Globus pallidus (tissue), 1 donor: ENCODE data around the gene DLG5.
"Not testable (repeated sequence)": the region's sequence is repeated elsewhere in the genome, so short reads cannot be mapped to it uniquely, and the experiment has no call there.

Experiments used
- DNase-seq: peaks from one replicate; pipeline ENCODE4 v3.0.0-alpha.2; 2015; ENCODE audit warnings: low spot score

DLG5 gene

DNA sequence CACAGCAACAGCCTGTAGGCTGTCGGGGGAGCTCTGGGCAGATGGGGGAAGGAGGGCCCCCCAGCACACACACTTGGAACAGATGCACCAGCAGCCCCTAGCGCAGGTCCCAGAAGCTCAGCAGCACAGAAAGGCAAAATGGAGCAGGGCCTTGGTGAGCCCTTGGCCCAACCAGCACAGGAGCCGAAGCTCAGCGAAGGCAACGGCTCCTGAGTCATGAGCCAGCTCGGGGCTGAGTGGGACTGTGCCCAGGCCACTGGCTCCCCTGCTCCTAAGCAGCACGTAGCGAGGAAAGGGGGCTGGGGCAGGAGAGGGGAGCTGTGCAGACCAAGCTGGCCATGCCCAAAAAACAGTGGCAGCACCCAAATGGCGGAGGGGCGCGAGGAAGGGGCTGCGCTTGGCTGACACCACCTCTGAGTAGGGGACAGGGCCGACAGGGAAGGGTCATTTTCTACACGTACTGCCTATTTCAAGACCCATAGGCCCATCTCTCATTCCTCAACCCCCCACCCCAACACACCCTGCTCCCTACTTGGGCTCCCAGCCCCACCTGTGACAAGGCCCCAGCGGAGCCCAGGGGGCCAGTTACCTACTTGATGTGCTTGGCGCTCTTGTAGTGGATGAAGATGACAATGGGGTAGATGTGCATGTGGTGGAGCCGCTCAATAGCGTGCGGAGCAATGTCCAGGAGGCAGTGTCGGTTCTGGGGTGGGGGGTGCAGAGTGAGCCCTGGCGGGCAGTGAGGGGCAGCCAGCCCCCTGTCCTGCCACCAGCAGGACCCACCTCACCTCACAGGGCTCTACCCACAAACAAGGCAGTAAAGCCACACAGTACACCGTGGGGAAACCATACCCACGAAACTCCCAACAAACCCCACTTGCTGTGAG, 132.1 kb downstream of the DLG5 start:
- no peak for DNase-seq

GRCh38 chr10:77793831-77794230, 132.7 kb downstream of the DLG5 start:
- DNase-seq, result no peak

DNA sequence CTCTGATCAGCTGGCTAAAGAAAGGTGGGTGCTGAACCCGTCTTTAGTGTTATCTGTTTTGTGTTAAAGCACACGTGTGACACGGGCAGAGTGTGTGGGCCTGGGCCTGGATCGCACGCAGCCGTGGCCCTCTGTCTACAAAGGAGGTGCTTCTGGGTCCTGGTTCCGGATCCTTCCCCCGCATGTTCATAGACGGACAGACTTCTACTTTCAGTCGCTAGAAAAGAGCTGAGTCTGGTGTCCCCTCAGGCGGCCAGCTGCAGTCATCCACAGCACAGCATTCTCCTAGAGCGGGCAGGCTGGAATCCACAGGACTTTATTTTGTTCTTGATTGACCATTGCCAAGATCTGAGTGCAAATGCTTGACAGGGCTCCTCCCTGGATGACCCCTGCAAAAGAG, 134.4 kb downstream of the DLG5 start:
- DNase-seq, result no peak

DNA sequence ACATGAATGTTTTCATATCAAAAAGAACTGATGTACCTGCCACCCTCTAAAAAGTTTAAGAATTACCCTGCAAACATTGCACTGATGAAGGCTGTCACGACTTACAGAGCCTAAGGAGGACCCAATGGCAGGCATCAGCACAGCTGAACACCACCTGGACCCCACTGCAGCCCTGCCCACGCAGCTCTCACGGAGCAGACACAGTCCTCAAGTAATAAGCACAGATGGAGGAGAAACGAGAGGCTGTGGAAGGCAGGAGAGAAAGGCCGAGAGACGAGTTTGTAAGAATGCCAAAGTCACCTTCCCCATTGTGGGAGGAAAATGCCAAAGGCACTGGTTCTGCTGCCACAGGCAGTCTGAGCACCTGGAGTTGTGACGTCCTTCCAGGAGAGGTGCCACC, 135.0 kb downstream of the DLG5 start:
- DNase-seq, result no peak

DNA sequence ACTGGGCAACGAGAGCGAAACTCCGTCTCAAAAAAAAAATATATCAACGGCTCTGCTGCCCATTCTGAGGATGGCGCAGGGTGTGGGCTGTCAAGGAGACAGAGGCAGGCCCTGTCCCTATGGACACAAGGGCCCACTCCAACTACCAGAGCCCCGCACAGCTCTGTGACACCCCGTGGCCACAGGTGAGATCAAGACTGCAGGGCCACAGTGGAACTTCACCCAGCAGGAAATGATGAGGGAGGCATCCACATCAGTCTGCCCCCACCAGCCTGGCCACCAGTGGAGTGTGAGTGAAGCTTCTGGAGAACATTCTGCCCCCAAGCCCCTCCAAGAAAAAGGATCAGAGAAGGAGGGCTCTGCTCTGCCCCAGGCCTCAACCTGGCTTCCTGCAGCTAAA, 136.7 kb downstream of the DLG5 start:
- no peak for DNase-seq

DNA sequence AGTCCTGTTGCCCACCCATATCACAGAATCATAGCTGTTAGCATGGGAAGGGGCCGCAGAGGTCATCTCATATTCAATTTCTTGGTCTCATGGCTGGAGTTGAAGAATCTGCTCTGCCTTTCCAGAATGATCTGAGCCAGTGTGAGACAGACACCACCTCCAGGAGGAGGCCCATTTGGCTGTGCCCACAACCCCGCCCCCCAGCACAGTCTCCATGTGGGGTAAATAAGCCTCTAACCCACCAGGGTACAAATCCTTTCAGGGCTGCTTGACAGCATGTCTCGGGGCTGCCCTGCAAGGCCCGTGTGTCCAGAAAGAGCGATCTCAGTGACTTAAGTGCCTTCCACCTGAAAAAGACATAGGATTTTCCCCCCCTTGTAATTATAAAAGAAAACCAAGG, 137.5 kb downstream of the DLG5 start:
- DNase-seq, result no peak

DNA sequence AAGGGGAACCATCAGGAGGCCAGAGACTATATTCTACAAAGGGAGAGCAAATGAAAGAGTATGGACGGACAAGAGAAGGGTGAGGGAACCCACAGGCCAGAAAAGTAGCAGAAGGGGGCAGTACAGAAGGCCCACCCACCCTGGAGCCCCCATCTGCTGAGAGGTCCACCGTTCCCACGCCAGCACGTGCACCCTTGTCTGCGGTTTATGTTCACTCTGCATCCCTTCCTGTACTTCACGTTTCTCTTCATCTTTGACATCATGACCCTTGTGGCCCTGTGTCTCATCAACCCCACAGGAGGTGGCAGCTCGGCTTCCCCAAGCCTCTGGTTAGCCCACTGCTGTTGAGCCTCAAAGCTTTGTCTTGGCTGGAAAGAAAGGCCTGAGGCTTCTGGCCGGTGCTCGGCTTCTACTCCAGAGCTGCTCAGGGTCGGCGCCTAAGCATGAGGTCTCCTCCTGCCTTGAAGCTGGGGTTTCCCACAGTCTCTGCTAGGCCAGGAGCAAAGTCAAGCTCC, 138.0 kb downstream of the DLG5 start:
- no peak for DNase-seq

DNA sequence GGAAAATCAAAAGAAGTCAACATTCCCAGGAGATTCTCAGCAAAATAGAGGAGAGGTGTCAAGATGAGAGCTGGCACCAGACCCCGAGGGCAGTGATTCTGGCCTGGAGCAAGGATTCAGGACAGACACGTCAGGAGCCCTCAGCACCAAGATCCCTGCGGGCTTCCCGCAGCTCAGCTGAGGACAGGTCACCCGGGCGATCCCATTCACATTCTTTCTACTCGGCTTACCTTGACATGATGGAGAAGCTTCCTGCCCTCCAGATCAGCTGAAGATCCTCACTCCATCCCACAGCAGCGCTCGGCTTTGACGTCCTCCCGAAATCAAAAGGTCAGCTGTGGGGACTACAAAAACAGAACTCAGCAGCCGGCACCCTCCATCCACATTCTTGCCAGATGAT, 139.1 kb downstream of the DLG5 start:
- no peak for DNase-seq

GRCh38 chr10:77784856-77785255, 141.7 kb downstream of the DLG5 start:
- DNase-seq, result no peak

DNA sequence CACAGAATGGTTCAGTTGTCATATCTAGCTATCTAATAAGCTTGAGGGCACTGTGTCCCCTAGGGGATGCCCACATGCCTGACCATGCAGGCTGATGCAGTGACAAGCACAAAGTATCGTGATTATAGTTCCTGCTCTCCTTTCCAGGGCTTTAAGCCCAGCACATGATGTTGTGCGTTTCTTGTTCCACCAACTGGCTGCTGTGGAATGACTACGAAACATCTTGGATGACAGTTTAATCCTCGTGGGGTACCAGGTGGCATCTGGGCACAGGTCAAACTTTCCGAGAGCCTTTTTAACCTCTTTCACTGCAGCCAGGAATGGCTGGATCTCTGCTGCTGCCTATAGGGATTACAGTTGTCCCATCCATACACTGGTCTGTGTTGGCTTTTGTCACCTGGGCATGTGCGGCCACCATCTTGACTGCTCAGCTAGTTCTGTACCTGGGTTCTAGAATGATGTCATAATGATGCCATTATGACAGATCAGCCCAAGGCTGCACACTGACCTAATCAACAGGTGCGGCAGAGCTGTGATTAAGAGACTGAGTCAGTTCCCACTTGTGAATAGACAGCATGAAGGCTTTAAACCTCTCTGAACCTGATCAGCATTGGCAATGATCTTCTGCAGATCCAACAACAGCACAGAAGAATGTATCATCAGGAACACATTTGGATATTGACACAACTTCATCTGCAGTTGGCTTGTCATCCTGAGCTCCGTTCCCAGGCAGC, 144.1 kb downstream of the DLG5 start:
- no peak for DNase-seq

GRCh38 chr10:77781451-77782327, 144.9 kb downstream of the DLG5 start:
- no peak for DNase-seq

DNA sequence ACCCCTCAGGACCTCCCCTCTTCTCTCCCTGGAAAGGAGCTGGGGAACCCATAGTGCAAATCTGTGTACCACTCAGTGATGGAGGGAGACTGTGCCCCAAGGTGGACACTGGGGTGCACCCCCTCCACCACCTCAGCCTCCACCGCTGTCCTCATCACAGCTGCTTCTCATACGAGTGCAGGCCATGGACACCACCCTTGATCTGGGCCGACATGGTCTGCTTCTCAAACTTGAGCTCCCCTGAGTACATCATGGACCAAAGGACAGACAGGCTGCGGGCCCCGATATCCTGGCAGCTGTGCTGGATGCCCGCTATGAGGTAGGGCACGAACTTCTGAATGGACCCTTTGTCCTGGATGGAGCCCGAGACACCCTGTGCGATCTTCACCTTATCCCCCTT, 146.4 kb downstream of the DLG5 start:
- no peak for DNase-seq

DNA sequence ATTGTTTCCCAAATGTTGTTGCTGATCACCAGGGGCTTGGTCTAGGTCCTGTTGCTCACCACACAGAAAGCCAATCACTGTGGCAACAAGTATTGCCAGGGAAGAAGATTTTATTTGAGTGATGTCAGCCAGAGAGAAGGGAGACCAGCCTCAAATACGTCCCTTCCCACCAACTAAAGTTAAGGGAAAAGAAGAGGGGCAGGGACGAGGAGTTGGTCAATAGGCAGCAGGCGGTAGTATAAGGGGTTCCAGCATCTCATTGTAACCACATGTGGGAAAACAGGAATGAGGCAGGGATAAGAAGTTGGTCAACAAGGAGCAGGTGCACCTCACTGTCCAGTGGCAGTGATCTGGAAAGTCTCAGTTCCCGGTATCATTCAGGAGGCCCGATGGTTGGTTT, 150.1 kb downstream of the DLG5 start:
- DNase-seq, result no peak

- DNase-seq, result no peak
Observed at GRCh38 chr10:77774940-77775391, 151.6 kb downstream of the DLG5 start.

GRCh38 chr10:77773631-77774426, 152.7 kb downstream of the DLG5 start:
- no peak for DNase-seq

GRCh38 chr10:77772852-77773600, 153.5 kb downstream of the DLG5 start:
- DNase-seq, result not testable (repeated sequence)

GRCh38 chr10:77771851-77772250, 154.7 kb downstream of the DLG5 start:
- DNase-seq, result no peak

DNA sequence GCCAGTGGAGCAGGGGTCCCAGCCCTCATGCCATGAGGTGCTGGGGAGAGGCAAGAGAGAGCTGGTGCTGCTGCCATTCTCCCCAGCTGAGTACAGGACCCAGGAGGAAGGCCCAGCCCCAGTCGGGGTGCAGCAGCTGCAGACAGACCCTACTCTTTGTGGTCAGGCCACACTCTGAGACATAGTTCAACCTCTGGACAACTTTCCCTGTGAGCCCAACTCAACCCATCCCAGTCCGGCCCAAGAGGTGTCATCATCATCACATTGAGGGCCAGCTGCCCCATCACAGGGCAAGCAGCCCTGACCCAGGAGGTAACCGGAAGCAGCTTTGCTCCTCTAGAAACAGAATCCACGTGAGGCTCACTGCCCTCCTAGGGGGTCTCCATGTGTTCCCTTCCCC, 155.1 kb downstream of the DLG5 start:
- DNase-seq, result no peak

DNA sequence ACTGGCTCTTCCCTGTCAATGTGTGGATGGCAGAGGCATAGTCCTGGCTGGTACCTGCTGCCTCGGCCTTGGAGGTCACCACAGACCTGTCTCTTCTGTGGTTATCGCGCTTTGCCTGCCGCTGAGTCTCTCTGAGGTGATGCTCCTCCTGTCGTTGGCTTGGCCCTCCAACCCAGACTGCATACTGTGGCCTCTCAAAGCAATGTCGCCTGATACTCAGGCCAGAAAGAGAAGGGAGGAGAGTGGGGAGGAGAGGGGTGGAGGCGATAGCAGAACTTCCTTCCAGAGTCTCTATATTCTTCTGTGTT, 155.7 kb downstream of the DLG5 start:
- DNase-seq, result no peak

DNA sequence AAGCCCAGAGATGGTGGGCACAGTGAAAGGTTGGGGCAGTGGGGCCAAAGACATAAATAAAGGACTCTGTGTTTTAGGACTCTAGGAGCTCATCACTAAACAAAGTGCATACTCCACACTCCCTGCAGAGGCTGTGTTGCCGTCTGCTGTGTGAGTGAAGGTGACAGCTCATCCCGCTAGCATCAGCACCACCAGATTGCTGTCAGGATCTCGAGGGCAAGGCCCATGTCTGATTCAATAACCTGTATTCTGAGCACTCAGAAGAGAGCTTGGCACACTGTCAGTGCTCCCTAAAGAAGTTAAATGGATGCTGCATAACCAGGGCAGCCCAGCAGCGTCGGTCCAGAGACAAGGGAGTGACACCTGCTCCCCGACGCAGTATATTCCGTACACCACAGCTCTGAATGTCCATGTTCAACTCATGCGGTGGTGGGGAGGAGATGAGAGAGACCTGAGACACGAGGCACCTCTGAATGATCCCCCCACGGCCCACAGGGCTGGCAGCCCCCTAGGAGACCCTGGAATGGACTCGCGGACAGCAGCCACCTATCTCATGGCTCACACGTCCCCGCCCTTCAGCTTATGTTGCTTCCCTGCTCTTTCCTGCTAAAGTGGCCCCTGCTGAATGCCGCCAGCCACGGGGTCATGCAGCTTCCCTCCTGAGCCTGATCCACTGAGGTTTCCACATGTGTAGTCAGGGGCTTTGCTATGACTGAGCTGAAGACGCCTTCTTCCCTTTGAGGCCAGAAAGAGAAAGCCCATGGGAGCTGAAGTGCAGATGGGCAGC, 156.3 kb downstream of the DLG5 start:
- DNase-seq, result no peak
